NCI-H82 treated with DMSO at 0.1 percent for 48 hours (cell line): Measurements from ENCODE around the gene LGR6.

Experiments used
- DNase-seq: peaks from one replicate; lab custom pipeline; 2025; ENCODE audit not compliant: unreplicated experiment; lab: John Stamatoyannopoulos, UW

LGR6 gene

DNA sequence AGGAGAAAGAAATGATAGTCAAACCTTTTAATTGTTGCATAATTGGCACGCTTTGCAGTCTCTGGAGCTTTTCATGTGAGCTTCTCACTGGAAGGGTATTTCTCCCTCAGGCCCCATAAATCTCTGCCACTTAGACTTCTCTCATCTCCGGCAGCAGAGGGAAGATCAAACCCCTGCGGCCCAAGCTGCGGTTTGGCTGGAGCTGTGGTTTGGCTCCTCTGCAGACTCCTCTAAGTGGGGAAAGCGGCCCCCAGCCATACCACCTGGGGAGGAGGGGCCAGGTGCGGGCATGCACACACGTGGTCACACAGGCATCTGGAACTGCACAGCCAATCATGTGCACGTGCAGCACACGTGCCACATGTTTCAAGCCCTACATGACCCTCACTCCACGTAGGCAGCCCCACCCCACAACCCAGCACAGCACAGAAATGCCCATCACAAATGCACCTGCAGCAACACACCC lies 89.8 kb downstream of the LGR6 start:
- DNase-seq: no peak

DNA sequence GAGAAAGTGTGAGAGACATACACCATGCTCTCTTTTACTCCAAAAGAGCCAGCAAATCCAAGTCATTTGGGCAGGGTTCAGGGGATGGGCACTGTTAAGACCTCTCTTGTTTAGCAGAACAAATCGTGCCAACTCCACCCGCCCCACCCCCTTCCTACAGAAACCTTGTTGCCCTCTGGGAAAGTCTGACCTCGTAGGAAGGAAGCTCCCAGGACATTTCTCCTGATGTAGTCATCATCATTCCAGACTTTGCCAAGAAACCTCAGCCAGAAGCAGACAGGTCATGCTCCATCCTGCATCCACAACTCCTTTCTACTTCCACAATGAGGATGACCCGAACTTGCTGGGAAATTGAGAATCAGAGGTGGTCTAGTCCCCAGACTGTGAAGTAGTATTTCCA lies 90.4 kb downstream of the LGR6 start:
- no peak for DNase-seq

DNA sequence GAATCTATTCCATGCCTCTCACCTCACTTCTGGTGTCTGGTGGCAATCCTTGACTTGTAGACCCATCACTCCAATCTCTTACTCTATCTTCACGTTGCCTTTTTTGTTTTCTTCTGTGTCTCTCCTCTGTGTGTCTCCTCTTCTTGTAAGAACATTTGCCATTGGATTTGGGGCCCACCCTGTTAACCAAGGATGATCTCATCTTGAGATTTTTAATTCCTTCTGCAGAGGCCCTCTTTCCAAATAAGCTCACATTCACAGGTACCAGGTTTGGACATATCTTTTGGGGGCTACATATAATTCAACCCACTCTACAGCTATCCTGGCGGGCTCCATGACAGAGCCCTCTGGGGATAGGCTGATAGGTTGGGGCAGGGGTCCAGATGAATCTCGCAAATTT lies 92.3 kb downstream of the LGR6 start:
- DNase-seq: no peak

- no peak for DNase-seq
Measured at GRCh38 chr1:202286622-202287097, 93.1 kb downstream of the LGR6 start.

DNA sequence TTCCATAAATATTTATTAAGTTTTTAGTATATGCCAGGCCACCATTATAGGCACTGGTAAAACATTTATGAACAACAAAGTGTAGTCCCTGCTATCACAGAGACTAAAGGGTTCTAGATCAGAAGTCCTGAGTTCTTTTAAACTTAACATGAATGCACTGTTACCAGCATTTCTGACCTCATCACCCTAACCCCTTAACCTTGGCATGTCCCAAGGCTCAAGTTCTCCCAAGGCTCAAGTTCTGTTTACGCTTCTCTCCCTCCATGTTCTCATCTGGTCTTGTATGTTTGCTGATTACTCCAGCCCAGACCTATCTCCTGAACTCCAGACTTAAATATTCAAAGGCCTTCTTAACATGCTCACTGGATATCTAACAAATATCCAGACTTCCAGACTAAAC lies 93.6 kb downstream of the LGR6 start:
- DNase-seq: no peak

- no peak for DNase-seq
Measured at GRCh38 chr1:202288177-202288576, 94.6 kb downstream of the LGR6 start.

GRCh38 chr1:202289009-202289408 lies 95.4 kb downstream of the LGR6 start:
- DNase-seq: no peak

DNA sequence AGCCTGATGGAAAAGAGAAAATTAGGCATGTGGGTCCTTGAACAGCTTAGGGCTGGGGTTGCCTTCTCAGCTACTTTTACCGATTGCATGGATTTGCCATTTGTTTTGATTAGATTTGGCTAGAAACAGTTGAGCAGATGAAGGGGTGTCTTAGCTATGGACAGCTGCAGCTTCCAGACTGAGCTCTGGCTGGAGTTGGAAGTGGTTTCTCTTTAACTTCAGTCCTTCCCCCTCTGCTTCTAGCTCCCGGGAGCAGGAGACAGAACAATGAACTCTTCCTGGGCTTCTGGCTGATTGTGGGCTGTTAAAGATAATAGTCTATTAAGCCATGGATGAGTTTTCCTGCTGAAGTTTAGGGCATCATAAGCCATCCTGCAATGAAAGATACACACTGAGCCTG lies 97.4 kb downstream of the LGR6 start:
- peak; percentile 37 for DNase-seq

- peak; percentile 98 for DNase-seq
Measured at GRCh38 chr1:202291961-202292712, 98.5 kb downstream of the LGR6 start.

- no peak for DNase-seq
Measured at GRCh38 chr1:202292773-202293172, 99.2 kb downstream of the LGR6 start.

DNA sequence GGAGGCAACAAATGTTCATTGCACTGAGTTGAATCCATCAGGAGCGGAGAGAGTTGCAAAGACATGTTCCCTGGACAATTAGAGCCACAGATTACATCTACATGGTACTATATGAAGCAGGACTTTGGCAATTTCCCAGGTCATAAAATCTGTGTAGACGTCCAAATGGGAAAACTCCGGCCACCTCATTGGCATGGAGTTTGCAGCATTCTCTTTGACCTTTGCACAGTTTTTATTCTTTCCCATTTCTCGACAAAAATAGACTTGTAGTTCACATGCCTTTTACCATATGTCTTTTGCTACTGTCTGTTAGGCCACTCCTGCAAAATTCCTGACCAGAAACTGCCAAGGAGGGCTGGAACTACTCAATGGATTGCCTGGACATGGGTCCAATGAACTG lies 100.0 kb downstream of the LGR6 start:
- no peak for DNase-seq

DNA sequence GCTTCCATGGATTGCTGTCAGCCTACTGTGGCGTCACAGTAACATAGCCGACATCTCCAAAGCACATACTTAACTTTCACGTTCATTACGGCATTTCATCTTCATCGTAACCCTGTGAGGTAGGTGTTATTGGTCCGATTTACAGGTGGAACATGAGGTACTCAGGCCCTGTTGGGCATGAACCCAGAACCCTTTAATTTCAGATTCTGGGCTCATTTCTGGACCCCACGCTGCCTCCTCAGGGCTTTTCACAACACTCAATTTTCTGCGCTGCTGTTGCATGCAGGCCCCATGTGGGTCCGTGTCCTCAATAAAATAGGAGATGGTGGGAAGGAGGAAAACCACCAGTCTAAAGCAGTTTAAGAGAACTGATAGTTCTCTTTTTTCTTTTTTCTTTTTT lies 108.6 kb downstream of the LGR6 start:
- no peak for DNase-seq

DNA sequence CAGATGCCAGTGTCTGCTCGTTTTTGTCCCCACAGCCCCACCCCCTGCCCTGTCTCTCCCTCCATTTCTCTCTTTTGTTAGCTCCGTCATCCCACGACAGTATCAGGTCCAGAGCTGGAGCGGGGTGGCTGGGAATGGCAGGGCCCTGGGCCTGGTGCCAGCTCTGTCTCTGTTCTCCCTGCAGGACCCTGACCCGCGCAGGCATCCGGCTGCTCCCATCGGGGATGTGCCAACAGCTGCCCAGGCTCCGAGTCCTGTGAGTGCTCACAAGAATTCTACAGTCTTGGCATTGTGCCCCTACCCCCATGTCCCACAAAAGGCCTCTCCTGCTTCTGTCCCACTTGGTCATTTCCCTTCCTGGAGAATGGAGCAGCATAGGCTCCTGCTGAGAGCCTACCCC lies 110.8 kb downstream of the LGR6 start:
- no peak for DNase-seq

DNA sequence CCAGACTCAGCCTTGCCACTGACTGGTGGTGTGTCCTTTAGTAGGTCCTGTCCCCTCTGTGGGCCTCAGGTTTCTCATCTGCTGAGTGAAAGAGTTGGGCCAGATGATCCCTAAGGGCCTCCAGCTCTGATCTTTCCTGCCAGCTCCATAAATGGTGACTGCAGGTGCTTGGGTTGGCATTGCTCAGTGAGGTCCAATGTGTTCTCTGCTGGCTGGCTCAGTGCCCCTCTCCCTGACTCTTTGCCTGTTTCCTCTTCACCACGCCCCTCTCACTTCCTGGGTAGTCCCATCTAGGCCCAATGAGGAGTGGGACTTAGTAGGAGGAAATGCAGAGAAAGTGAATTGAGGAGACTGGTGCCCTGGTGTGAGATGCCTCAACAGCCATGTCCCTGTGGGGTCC lies 111.6 kb downstream of the LGR6 start:
- no peak for DNase-seq

DNA sequence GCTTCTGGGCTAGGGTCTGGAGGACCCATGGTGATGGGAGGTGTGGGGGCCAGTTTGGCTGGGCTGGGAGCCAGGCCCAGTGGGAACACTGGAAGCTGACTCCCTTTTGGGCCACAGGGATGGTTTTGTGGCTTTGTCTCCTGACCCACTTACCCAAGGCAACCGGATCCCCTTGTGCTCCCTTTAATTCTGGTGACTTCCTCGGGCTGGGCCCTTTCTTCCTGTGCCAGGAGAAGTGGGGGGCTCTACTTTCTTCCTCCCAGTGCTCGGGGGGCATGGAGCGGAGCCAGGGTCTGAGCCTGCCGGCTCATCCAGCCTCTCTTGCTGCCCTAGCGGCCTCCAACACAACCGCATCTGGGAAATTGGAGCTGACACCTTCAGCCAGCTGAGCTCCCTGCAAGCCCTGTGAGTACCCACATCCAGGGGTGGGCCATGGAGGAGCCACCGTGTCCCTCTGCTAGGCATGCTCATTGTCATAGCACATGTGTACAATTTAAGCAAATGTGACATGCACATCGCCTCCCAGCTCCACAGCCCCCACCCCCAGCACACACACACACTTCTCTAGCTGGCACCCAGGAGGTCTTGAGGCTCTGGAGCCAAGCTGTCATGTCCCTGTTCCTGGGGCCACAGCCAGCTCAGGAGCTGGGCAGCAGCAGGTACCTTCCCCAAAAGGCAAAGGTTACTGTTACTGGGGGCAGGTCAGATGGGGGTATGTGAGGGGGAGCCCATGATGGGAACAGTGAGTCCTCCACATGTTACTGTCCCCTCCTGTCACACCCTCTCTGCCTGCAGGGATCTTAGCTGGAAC lies 113.1 kb downstream of the LGR6 start:
- DNase-seq: no peak

GRCh38 chr1:202310071-202310725 lies 116.6 kb downstream of the LGR6 start:
- DNase-seq: no peak

GRCh38 chr1:202310746-202311145 lies 117.1 kb downstream of the LGR6 start:
- DNase-seq: no peak

GRCh38 chr1:202311875-202312635 lies 118.5 kb downstream of the LGR6 start:
- DNase-seq: no peak

- peak; percentile 75 for DNase-seq
Measured at GRCh38 chr1:202315576-202316168, 122.1 kb downstream of the LGR6 start.

- DNase-seq: peak; percentile 22
Measured at GRCh38 chr1:202316186-202316585, 122.6 kb downstream of the LGR6 start.
